H9 (cell line): ENCODE data around the gene CA11. TPM values are rescaled to one million over a fixed set of nuclear protein-coding genes. Genes with fewer than 3 reads are reported as not detected.

ENCODE experiments used
- DNase-seq: peaks from one replicate; pipeline ENCODE4 v3.0.0-alpha.2; 2017
- H2AFZ ChIP-seq: one replicate; pipeline ENCODE4 v1.6.1; 2013; ENCODE audit warnings: mild to moderate bottlenecking, low read length, control low read depth, moderate library complexity
- H2AK5ac ChIP-seq: 2 replicates; pipeline ENCODE4 v1.6.1; 2013; ENCODE audit warnings: low read length, control low read depth, mixed read lengths; ENCODE audit not compliant: insufficient read length
- H2BK120ac ChIP-seq: one replicate; pipeline ENCODE4 v1.6.1; 2013; ENCODE audit warnings: low read depth, mild to moderate bottlenecking, low read length, control low read depth, inconsistent platforms; ENCODE audit not compliant: poor library complexity, severe bottlenecking
- H2BK12ac ChIP-seq: 2 replicates; pipeline ENCODE4 v1.6.1; 2013; ENCODE audit warnings: low read length, control low read depth, mixed read lengths, low read depth; ENCODE audit not compliant: insufficient read length
- H2BK15ac ChIP-seq: 2 replicates; pipeline ENCODE4 v1.6.1; 2013; ENCODE audit warnings: low read depth, low read length, control low read depth
- H2BK20ac ChIP-seq: one replicate; pipeline ENCODE4 v1.6.1; 2013; ENCODE audit warnings: low read depth, mild to moderate bottlenecking, low read length, control low read depth, inconsistent platforms; ENCODE audit not compliant: poor library complexity, severe bottlenecking
- H2BK5ac ChIP-seq: 2 replicates; pipeline ENCODE4 v1.6.1; 2013; ENCODE audit warnings: low read length, control low read depth, mixed read lengths; ENCODE audit not compliant: insufficient read length
- H3K14ac ChIP-seq: 2 replicates; pipeline ENCODE4 v1.6.1; 2013; ENCODE audit warnings: low read length, control low read depth; ENCODE audit not compliant: insufficient read depth
- H3K18ac ChIP-seq: 2 replicates; pipeline ENCODE4 v1.6.1; 2013; ENCODE audit warnings: low read depth, mild to moderate bottlenecking, mixed read lengths, low read length, control low read depth; ENCODE audit not compliant: insufficient read length
- H3K23ac ChIP-seq: 2 replicates; pipeline ENCODE4 v1.6.1; 2013; ENCODE audit warnings: low read length, control low read depth, mixed read lengths, low read depth; ENCODE audit not compliant: insufficient read length
- H3K23me2 ChIP-seq: 2 replicates; pipeline ENCODE4 v1.6.1; 2013; ENCODE audit warnings: low read depth, mild to moderate bottlenecking, mixed read lengths, low read length, control low read depth; ENCODE audit not compliant: insufficient read length, poor library complexity, severe bottlenecking
- H3K27ac ChIP-seq: 2 replicates; pipeline ENCODE4 v1.5.1; 2013; ENCODE audit warnings: low read length, control low read depth, mixed read lengths, low read depth; ENCODE audit not compliant: insufficient read length
- H3K27me3 ChIP-seq: 2 replicates; pipeline ENCODE4 v1.6.1; 2013; ENCODE audit warnings: low read length, control low read depth, inconsistent platforms; ENCODE audit not compliant: insufficient read depth
- H3K4ac ChIP-seq: 2 replicates; pipeline ENCODE4 v1.6.1; 2013; ENCODE audit warnings: low read depth, mild to moderate bottlenecking, control low read depth, inconsistent platforms, low read length, moderate library complexity
- H3K4me1 ChIP-seq: 2 replicates; pipeline ENCODE4 v1.6.1; 2013; ENCODE audit warnings: low read length, control low read depth, inconsistent platforms; ENCODE audit not compliant: insufficient read depth
- H3K4me2 ChIP-seq: 2 replicates; pipeline ENCODE4 v1.6.1; 2013; ENCODE audit warnings: low read length, control low read depth, mixed read lengths; ENCODE audit not compliant: insufficient read length, insufficient read depth
- H3K56ac ChIP-seq: 2 replicates; pipeline ENCODE4 v1.6.1; 2013; ENCODE audit warnings: low read depth, mild to moderate bottlenecking, mixed read lengths, low read length, control low read depth; ENCODE audit not compliant: insufficient read length
- H3K79me1 ChIP-seq: 2 replicates; pipeline ENCODE4 v1.6.1; 2013; ENCODE audit warnings: low read depth, mild to moderate bottlenecking, moderate library complexity, low read length, control low read depth, inconsistent platforms; ENCODE audit not compliant: insufficient read depth, poor library complexity, severe bottlenecking
- H3K79me2 ChIP-seq: 2 replicates; pipeline ENCODE4 v1.6.1; 2013; ENCODE audit warnings: low read length, control low read depth, inconsistent platforms; ENCODE audit not compliant: insufficient read depth
- H3K9ac ChIP-seq: 2 replicates; pipeline ENCODE4 v1.6.1; 2013; ENCODE audit warnings: low read length, control low read depth, mixed read lengths; ENCODE audit not compliant: insufficient read length; ENCODE audit errors: extremely low read depth
- H3K9me3 ChIP-seq: one replicate; pipeline ENCODE4 v1.6.1; 2013; ENCODE audit warnings: low read depth, low read length, inconsistent platforms; ENCODE audit not compliant: control insufficient read depth
- H3T11ph ChIP-seq: one replicate; pipeline ENCODE4 v1.6.1; 2013; ENCODE audit warnings: mild to moderate bottlenecking, low read length, control low read depth, inconsistent platforms
- H4K20me1 ChIP-seq: one replicate; pipeline ENCODE4 v1.6.1; 2013; ENCODE audit not compliant: control insufficient read depth, insufficient read length, insufficient read depth
- H4K5ac ChIP-seq: 2 replicates; pipeline ENCODE4 v1.6.1; 2013; ENCODE audit warnings: low read depth, mild to moderate bottlenecking, mixed read lengths, low read length, control low read depth; ENCODE audit not compliant: insufficient read length
- H4K8ac ChIP-seq: replicated peaks from 2 replicates; pipeline ENCODE4 v1.6.1; 2013; ENCODE audit warnings: low read length, control low read depth, mixed read lengths, low read depth; ENCODE audit not compliant: insufficient read length
- H4K91ac ChIP-seq: 2 replicates; pipeline ENCODE4 v1.6.1; 2013; ENCODE audit warnings: low read depth, mild to moderate bottlenecking, moderate library complexity, mixed read lengths, low read length, control low read depth; ENCODE audit not compliant: insufficient read length
- H3K27ac Mint-ChIP-seq, 3 experiments: 2 replicates in 2 of 3; 3 replicates in 1 of 3; pipeline ENCODE4 v1.8.0; 2020 to 2021; ENCODE audit warnings: mixed read lengths in 3 of 3, mild to moderate bottlenecking in 1 of 3, moderate library complexity in 1 of 3
- H3K27me3 Mint-ChIP-seq: 2 replicates; pipeline ENCODE4 v1.8.0; 2021; ENCODE audit warnings: low read depth, mild to moderate bottlenecking, moderate library complexity, mixed read lengths
- H3K36me3 Mint-ChIP-seq, 3 experiments: 2 replicates in 2 of 3; 3 replicates in 1 of 3; pipeline ENCODE4 v1.8.0; 2020 to 2021; ENCODE audit warnings: low read depth in 3 of 3, mixed read lengths in 3 of 3; ENCODE audit not compliant: insufficient read depth in 1 of 3
- H3K4me1 Mint-ChIP-seq, 2 experiments: 2 replicates each; pipeline ENCODE4 v1.8.0; 2020; ENCODE audit warnings: mixed read lengths in 2 of 2
- H3K4me3 Mint-ChIP-seq, 2 experiments: 2 replicates in 1 of 2; 3 replicates in 1 of 2; pipeline ENCODE4 v1.8.0; 2020 to 2021; ENCODE audit warnings: mild to moderate bottlenecking in 2 of 2, mixed read lengths in 2 of 2, moderate library complexity in 1 of 2
- H3K9me3 Mint-ChIP-seq, 2 experiments: 2 replicates in 1 of 2; 3 replicates in 1 of 2; pipeline ENCODE4 v1.8.0; 2020; ENCODE audit warnings: mild to moderate bottlenecking in 2 of 2, mixed read lengths in 2 of 2, moderate library complexity in 1 of 2
- WGBS: extraction: QIAGEN DNeasy Blood & Tissue Kit; methylation state at CpG from one replicate; pipeline ENCODE4 v1.1.7; 2013; ENCODE audit warnings: missing lambda C conversion rate, low lambda C conversion rate, mixed read lengths; ENCODE audit not compliant: insufficient read length; ENCODE audit errors: extremely low coverage; 5-methylcytosine and 5-hydroxymethylcytosine counted together
- total RNA-seq: library from RNA; stranded (reverse); gene quantifications from 2 replicates; pipeline ENCODE4 v1.2.1, GENCODE V29; 2021
- TF ChIP-seq, protein P1 (sequence below): fragments of 200-600 bp; sonication (generic); conservative IDR thresholded peaks from 3 replicates; pipeline ENCODE4 v1.8.0; 2021; ENCODE audit warnings: antibody characterized with exemption, mild to moderate bottlenecking

CA11 gene
- total RNA-seq, 1 experiment from 2014 or later = 107 TPM

DNA sequence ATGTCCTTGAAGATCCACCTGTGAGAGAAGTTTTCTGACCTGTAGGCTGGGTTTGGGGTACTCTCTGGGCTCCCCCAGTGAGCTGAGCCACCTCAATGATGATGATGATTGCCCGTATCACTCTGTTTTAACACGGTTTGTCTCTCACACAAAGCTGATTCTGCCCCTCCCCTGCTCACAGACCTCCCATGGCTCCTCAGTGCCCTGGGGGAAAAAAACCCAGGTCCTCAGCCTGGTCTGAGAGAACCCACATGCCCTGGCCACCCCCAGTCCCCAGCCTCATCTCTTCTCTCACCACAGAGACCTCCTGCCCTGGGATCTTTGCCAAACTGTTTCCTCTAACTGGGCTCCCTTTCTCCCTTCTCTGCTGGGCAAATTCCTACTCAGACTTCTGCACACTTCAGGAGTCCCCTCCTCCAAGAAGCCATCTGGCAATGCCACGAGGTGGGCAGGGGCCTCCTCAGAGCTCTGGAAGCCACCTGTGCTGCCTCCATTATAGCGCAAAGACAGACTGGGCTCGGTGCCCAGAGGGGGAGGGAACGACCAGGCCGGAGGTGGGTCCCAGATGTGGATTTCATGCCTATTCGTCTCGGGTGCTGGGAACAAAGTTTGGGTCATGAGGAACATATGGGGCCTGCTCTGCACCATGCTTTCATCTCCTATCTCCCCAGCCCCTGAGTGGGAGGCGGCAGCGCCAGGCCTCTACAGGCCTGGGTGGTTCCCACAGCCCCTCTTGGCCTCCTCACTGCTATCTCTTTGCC lies 8.5 kb upstream of the CA11 start:
- no peaks in the 10 kb centered on the region for H3K27me3 ChIP-seq
- no peak overlapping the region for H3K14ac ChIP-seq
- no peaks in the 10 kb centered on the region for H3K79me2 ChIP-seq
- Mint-ChIP-seq H3K27me3 (peaks cover 7% of the 10 kb centered on the region), H3K36me3 (peaks cover 0 to 5% (median 0%) of the 10 kb centered on the region in 3 experiments; a peak in 2 of 7 replicates), H3K4me1 (peaks cover 17 to 18% of the 10 kb centered on the region in 2 experiments), H3K9me3 (peaks cover 0 to 4% of the 10 kb centered on the region in 2 experiments; a peak in 2 of 5 replicates), H3K4me3 (no peak overlapping the region), H3K27ac (peak overlapping the region in 1 of 3 experiments; percentile 25; a peak in 3 of 7 replicates)
- no peak overlapping the region for H4K91ac ChIP-seq
- no peak overlapping the region for H2BK20ac ChIP-seq
- H2BK120ac ChIP-seq = no peak overlapping the region
- H2AFZ ChIP-seq = no peak overlapping the region
- H4K20me1 ChIP-seq = no peaks in the 10 kb centered on the region
- H2AK5ac ChIP-seq = no peak overlapping the region
- H3K18ac ChIP-seq = no peak overlapping the region
- H3K23ac ChIP-seq = no peak overlapping the region
- no peak overlapping the region for H2BK5ac ChIP-seq
- no peak overlapping the region for H4K5ac ChIP-seq
- H4K8ac ChIP-seq = no peak overlapping the region
- no CpG with 5 or more reads among the region's 11 CpGs for WGBS
- no peak overlapping the region for H2BK12ac ChIP-seq
- no peak overlapping the region for H3K9ac ChIP-seq
- no peak overlapping the region for H3T11ph ChIP-seq
- H3K56ac ChIP-seq = no peak overlapping the region
- H2BK15ac ChIP-seq = no peak overlapping the region
- no peak overlapping the region for H3K4me2 ChIP-seq
- H3K79me1 ChIP-seq = no peaks in the 10 kb centered on the region
- H3K23me2 ChIP-seq = no peaks in the 10 kb centered on the region
- H3K9me3 ChIP-seq = no peaks in the 10 kb centered on the region
- TF ChIP-seq, protein P1, sequence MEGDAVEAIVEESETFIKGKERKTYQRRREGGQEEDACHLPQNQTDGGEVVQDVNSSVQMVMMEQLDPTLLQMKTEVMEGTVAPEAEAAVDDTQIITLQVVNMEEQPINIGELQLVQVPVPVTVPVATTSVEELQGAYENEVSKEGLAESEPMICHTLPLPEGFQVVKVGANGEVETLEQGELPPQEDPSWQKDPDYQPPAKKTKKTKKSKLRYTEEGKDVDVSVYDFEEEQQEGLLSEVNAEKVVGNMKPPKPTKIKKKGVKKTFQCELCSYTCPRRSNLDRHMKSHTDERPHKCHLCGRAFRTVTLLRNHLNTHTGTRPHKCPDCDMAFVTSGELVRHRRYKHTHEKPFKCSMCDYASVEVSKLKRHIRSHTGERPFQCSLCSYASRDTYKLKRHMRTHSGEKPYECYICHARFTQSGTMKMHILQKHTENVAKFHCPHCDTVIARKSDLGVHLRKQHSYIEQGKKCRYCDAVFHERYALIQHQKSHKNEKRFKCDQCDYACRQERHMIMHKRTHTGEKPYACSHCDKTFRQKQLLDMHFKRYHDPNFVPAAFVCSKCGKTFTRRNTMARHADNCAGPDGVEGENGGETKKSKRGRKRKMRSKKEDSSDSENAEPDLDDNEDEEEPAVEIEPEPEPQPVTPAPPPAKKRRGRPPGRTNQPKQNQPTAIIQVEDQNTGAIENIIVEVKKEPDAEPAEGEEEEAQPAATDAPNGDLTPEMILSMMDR = no peak
- DNase-seq = no peak
- H3K27ac ChIP-seq = no peak overlapping the region
- no peak overlapping the region for H3K4ac ChIP-seq
- H3K4me1 ChIP-seq = no peaks in the 10 kb centered on the region
